GM04503 (cell line): ENCODE results near the gene PASK.
"Not testable (repeated sequence)": the region's sequence is repeated elsewhere in the genome, so short reads cannot be mapped to it uniquely, and the experiment has no call there.

Source experiments
- DNase-seq: peaks from one replicate; pipeline ENCODE4 v3.0.0-alpha.2; 2012; ENCODE audit warnings: low read depth

The PASK gene

GRCh38 chr2:241148891-241149674, at the start of gene PASK:
TSS of gene PASK (minus strand) at chr2:241149472. CDS start at chr2:241143032, 6,440 bp downstream.
- peak; percentile 63 for DNase-seq

- no peak for DNase-seq
Observed at GRCh38 chr2:241198381-241199279, 49.4 kb upstream of the PASK start.

GRCh38 chr2:241197947-241198346, 48.7 kb upstream of the PASK start:
- DNase-seq: no peak

- not testable (repeated sequence) for DNase-seq
Observed at GRCh38 chr2:241197246-241197645, 48.0 kb upstream of the PASK start.

- no peak for DNase-seq
Observed at GRCh38 chr2:241195506-241196130, 46.3 kb upstream of the PASK start.

- no peak for DNase-seq
Observed at GRCh38 chr2:241194811-241195210, 45.5 kb upstream of the PASK start.

- DNase-seq: no peak
Observed at GRCh38 chr2:241193271-241193670, 44.0 kb upstream of the PASK start.

GRCh38 chr2:241191081-241191480, 41.8 kb upstream of the PASK start:
- no peak for DNase-seq

- DNase-seq: no peak
Observed at GRCh38 chr2:241190291-241190981, 41.2 kb upstream of the PASK start.

GRCh38 chr2:241189856-241190201, 40.6 kb upstream of the PASK start:
- DNase-seq: no peak

GRCh38 chr2:241189093-241189855, 40.0 kb upstream of the PASK start:
- DNase-seq: no peak

GRCh38 chr2:241188361-241189092, 39.3 kb upstream of the PASK start, which contains the start of gene ANO7:
TSS of gene ANO7 (plus strand) at chr2:241188677. CDS start at chr2:241190064, 1,387 bp downstream.
- DNase-seq: no peak

- no peak for DNase-seq
Observed at GRCh38 chr2:241187918-241188234, 38.6 kb upstream of the PASK start.

GRCh38 chr2:241187101-241187917, 38.0 kb upstream of the PASK start:
- no peak for DNase-seq

- no peak for DNase-seq
Observed at GRCh38 chr2:241185961-241186360, 36.7 kb upstream of the PASK start.

- DNase-seq: no peak
Observed at GRCh38 chr2:241184901-241185300, 35.6 kb upstream of the PASK start.

GRCh38 chr2:241183221-241183620, 33.9 kb upstream of the PASK start:
- no peak for DNase-seq

GRCh38 chr2:241182531-241183133, 33.4 kb upstream of the PASK start:
- DNase-seq: no peak

GRCh38 chr2:241182126-241182525, 32.9 kb upstream of the PASK start:
- no peak for DNase-seq
